GM12801 (cell line): ENCODE measurements around the gene BRMS1.

Experiments used
- TF ChIP-seq, protein P1 (sequence below): IDR thresholded peaks from one replicate; pipeline ENCODE4 v1.5.1; 2011; ENCODE audit warnings: control low read depth; ENCODE audit not compliant: insufficient read length; ENCODE audit errors: extremely low read depth

BRMS1 gene

DNA sequence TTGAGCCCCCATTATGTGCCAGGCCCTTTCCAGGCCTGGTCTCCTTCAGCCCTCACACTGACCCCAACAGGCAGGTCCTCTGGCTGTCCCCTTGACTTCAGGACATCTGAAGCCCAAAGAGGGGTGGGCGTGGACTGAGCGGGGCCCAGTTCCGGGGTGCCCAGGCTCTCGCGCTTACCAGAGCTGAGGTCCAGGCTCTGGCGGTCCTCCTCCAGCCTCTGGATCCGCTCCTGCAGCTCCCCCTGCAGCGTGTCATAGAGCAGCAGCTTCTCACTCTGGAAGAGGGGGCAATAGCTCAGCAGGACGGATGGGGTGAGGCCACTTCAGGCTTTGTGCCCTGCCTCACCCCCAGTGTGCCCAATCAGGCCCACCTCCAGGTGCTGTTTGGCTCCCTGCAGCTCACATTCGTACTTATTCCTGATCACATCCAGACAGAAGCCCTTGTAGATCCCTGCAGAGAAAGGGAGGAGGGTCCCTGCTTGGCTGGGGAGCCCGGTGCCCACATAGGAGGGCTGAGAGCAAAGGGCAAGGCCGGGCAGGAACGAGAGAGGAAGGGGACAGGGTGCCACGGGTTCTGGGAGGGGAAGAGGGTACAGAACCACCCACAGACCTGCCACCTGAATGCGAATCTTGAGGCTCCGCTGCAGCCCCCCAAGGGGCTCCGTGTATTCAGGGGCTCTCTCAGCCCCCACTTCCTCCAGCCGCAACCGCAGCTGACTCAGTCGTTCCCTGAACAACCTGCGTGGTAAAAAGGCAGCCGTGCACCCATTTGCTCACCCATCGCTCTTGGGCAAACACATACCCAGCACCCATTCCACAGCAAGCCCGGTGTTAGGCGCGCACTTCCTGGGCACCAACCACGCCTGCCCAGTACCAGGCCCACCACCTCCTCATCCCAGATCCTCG lies 4.1 kb downstream of the BRMS1 start:
- TF ChIP-seq, protein P1, sequence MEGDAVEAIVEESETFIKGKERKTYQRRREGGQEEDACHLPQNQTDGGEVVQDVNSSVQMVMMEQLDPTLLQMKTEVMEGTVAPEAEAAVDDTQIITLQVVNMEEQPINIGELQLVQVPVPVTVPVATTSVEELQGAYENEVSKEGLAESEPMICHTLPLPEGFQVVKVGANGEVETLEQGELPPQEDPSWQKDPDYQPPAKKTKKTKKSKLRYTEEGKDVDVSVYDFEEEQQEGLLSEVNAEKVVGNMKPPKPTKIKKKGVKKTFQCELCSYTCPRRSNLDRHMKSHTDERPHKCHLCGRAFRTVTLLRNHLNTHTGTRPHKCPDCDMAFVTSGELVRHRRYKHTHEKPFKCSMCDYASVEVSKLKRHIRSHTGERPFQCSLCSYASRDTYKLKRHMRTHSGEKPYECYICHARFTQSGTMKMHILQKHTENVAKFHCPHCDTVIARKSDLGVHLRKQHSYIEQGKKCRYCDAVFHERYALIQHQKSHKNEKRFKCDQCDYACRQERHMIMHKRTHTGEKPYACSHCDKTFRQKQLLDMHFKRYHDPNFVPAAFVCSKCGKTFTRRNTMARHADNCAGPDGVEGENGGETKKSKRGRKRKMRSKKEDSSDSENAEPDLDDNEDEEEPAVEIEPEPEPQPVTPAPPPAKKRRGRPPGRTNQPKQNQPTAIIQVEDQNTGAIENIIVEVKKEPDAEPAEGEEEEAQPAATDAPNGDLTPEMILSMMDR, result no peak

DNA sequence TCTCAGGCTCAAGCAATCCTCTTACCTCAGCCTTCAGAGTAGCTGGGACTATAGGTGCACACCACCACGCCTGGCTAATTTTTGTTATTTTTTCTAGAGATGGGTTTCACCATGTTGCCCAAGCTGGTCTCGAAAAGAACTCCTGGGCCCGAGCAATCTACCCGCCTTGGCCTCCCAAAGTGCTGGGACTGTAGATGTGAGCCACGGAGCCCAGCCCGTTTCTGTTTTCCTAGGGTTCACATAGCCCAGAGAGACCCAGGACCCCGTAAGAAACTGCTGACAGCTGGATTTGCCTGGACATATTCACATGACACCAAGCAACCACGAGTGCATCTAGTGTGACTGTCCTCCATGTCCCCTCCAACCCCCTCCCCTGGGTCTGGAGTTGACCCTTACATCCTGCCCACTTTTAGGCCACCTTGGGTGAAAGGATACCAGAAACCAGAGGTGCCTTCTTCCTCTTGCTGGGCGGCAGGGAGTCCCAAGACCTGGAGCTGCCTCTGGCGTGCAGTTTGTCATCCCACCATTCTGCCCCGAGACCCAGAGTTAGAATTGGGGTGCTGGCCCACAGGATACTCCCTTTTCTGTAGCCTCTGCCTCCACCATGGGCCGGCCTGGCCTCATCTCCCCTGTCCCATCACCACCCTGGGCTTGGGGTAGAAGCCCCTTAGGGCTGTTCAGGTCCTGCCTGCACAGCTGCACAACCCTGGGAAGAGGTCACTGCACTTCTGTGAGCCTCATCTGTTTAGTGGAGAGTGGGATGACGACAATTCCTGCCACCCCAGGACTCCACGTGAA lies 5.0 kb downstream of the BRMS1 start:
- TF ChIP-seq, protein P1, result no peak

DNA sequence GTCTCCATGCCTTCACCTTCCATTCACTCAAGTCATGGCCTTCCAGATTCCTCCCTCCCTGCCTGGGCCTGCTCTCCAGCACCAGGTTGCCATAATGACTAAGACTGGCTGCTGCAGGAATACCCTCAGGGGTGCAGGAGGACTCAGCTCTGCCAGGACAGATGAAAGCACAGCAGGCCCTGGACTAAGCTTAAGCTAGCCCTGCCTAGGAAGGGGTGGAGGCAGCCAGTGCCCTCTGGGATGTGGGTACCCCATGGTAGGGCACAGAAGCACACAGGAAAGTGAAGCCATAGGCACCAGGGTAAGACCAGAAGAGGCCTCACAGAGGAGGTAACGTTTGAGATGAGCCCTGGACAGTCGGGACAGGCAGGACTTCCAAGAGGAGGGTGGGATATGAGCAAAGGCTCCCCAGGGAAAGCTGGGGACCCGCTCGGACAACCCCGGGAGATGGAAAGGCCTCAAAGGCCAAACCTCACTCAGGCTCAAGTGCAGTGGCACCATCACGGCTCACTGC lies 5.7 kb downstream of the BRMS1 start:
- TF ChIP-seq, protein P1, result no peak

DNA sequence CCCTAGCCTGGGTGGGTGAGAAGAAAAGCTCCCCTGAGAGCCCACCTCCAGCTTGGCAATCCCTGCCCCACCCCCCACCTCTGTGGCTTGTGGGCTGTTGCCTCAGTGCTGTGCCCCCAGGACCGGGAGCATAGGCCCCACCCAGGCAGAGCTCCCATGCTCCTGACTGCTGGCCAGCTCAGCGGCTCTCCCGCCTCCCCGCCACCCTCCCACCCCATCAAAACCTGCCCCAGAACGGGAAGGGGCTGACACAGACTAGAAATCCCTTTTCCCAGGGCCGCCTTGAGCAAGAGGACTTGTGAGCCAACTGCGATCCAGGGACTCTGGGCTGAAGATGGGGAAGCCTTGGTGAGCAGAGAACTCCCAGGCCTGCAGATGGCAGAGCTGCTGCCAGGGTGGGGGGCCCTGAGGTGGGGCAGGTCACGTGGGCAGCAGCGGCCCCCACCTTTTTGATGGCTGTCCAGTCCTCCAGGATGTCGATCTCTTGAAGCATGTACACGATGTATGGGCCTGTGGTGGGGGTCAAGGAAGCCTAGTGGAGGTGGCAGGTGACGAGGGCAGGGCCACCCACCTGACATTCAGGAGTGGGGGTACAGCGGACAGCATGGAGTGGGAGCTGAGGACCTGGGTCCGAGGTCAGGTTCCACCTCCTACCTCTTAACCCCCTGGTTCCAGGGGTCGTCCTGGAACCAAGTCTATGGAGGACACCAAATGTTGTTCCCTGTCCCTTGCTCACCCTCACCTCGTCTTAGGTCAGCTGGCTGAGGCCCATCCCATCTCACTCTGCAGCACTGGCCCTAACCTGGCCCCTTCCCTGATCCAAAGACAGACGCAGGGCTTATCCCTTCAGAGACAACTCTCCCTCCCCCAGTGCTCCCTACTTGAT lies 6.4 kb downstream of the BRMS1 start:
- TF ChIP-seq, protein P1, result no peak

DNA sequence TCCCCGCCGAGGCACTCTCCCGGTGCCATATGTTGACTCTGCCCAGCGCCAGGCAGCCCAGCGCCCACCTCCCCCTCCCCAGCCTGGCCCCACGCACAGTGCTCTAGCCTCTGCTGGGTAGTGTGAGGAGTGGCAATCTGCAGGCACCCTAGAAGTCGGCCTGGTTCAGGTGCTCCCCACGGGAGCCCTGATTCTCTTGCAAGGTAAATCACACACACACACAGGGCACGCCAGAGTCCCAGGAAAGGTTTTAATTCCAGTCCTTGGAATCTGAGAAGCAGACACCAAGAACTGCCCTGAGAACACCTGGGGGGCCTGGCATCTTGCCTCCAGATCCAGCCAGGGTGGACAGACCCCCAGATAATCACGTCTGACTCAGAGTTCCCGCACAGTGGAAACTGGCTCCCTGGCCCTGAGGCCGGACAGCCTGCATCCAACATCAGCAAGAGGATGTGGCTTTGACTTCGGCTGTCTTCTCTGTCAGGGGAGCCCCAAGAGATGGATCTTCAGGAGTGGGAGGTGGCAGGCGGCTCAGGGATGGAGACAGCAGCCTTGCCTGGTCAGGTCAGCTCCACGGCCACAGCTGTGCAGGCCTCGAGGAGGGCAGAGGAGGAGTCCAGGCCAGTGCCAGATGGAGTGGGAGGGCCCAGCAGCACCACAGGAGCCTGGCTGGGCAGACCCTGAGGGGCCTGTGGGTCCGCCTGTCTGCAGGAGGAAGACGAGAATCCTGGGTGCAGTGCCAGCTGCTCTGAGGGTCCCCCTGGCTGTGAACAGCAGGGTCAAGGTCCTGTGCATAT lies 7.6 kb downstream of the BRMS1 start:
- TF ChIP-seq, protein P1, result no peak

DNA sequence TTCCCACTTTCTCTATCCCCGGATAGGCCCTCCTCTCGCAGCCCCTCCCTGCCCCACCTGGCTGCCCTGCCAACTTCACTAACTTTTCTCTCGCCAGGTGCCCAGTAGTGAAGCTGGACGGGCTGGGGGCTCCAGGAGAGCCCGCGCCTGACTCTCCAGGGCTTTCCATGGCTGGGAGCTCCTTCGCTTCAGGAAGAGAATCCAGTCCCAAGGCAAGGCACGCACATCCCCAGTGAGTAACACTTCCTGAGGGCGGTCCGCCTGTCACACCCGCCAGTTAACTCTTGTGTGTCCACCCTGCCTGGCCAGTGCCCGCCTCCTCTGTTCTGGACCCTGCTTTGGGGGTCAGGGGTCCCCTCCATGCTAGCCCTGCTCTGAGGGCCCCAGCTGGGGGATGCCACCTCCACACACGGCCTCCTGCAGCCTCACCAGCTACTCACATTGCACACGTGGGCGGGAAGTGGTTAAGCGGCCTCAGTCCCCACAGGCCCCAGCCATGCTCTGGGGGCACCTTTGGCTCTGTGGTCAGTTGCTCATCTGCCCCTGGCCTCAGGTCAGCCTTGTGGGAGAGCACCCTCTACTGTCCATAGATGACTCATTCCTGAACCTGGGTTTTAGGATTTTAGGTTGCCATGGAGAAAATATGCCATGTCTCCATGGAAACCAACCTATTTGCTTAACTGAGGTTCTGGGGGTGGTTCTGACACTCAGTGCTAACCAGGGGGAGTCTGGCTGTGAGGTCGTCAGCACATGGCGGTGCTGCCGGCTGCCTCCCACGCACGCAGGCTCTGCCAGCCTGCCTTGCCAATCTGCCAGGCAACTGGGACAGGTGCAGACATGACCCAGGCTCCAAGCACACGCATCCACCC lies 8.4 kb downstream of the BRMS1 start, which contains the start of gene RIN1:
Gene RIN1 (minus strand): TSS at position 201 of the 869 bp plus-strand sequence. CDS start 32 bp downstream, at position 169.
- TF ChIP-seq, protein P1, result no peak
